GM19025 (cell line): ENCODE measurements around the gene SLC25A23.
A peak's percentile ranks its signal among the peaks of the same experiment; 100 is the strongest.

Experiments
- ATAC-seq: cut with Tn5 transposase; IDR thresholded peaks from one replicate; pipeline ENCODE4 v1.9.1; 2021; ENCODE audit warnings: mild to moderate bottlenecking, low read depth, moderate library complexity; ENCODE audit not compliant: unreplicated experiment

SLC25A23 gene

GRCh38 chr19:6425732-6426620 is 33.6 kb downstream of the SLC25A23 start:
- ATAC-seq = no peak

- ATAC-seq = peak; percentile 87
Observed at GRCh38 chr19:6424939-6425731, 34.5 kb downstream of the SLC25A23 start.

- ATAC-seq = no peak
Observed at GRCh38 chr19:6424195-6424938, 35.2 kb downstream of the SLC25A23 start, which contains the start of gene KHSRP. Gene KHSRP, minus strand, starts transcription at chr19:6424811. Its CDS starts 110 bp downstream, at chr19:6424701.

- ATAC-seq = no peak
Observed at GRCh38 chr19:6423499-6424194, 35.9 kb downstream of the SLC25A23 start.

GRCh38 chr19:6421075-6422014 is 38.2 kb downstream of the SLC25A23 start:
- ATAC-seq = no peak

GRCh38 chr19:6418562-6418932 is 41.0 kb downstream of the SLC25A23 start:
- ATAC-seq = no peak

GRCh38 chr19:6417713-6418561 is 41.7 kb downstream of the SLC25A23 start:
- no peak for ATAC-seq

- ATAC-seq = no peak
Observed at GRCh38 chr19:6416658-6417405, 42.8 kb downstream of the SLC25A23 start.

- no peak for ATAC-seq
Observed at GRCh38 chr19:6415591-6416190, 43.9 kb downstream of the SLC25A23 start.

- ATAC-seq = no peak
Observed at GRCh38 chr19:6414793-6415590, 44.6 kb downstream of the SLC25A23 start.

- no peak for ATAC-seq
Observed at GRCh38 chr19:6413721-6414643, 45.6 kb downstream of the SLC25A23 start.

GRCh38 chr19:6413291-6413690 is 46.3 kb downstream of the SLC25A23 start:
- no peak for ATAC-seq

- ATAC-seq = no peak
Observed at GRCh38 chr19:6412447-6413091, 47.0 kb downstream of the SLC25A23 start.

- ATAC-seq = no peak
Observed at GRCh38 chr19:6412061-6412446, 47.5 kb downstream of the SLC25A23 start.

- ATAC-seq = no peak
Observed at GRCh38 chr19:6409346-6409745, 50.2 kb downstream of the SLC25A23 start.
